SU-DHL-6 (cell line): Measurements from ENCODE around the gene MRPS11.

Source experiments
- EZH2phosphoT487 ChIP-seq: fragments of 200-600 bp; sonication (generic), shearing (Covaris generic); conservative IDR thresholded peaks from 2 replicates; pipeline ENCODE4 v1.6.1; 2018; ENCODE audit warnings: mild to moderate bottlenecking, antibody characterized with exemption, low read length, moderate library complexity, mixed read lengths
- TF ChIP-seq, protein P1 (sequence below): fragments of 200-600 bp; sonication (generic); IDR thresholded peaks from one replicate; pipeline ENCODE4 v1.5.1; 2017; ENCODE audit warnings: antibody characterized with exemption, mild to moderate bottlenecking, low read length, moderate library complexity; ENCODE audit not compliant: insufficient read depth, poor library complexity, severe bottlenecking

DNA sequence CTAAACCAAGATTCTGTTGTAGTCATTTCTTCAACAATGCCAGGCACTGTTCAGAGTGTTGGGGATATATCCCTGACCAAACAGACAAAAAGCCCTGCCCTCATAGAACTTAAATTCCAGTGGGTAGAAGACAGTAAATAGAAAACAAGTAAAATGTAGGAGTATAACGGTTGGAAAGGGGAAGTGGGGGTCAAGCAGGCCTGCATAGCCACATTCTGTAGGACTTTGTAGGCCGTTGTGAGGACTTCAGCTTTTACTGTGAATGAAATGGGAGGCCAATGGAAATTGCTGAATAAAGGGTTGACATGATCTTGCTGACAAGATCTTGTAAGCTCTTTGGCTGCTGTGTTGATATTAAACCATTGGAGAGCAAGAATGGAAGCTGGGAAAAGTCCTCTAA lies 1.8 kb downstream of the MRPS11 start:
- TF ChIP-seq, protein P1, sequence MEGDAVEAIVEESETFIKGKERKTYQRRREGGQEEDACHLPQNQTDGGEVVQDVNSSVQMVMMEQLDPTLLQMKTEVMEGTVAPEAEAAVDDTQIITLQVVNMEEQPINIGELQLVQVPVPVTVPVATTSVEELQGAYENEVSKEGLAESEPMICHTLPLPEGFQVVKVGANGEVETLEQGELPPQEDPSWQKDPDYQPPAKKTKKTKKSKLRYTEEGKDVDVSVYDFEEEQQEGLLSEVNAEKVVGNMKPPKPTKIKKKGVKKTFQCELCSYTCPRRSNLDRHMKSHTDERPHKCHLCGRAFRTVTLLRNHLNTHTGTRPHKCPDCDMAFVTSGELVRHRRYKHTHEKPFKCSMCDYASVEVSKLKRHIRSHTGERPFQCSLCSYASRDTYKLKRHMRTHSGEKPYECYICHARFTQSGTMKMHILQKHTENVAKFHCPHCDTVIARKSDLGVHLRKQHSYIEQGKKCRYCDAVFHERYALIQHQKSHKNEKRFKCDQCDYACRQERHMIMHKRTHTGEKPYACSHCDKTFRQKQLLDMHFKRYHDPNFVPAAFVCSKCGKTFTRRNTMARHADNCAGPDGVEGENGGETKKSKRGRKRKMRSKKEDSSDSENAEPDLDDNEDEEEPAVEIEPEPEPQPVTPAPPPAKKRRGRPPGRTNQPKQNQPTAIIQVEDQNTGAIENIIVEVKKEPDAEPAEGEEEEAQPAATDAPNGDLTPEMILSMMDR = no peak
- no peak for TF ChIP-seq EZH2phosphoT487
